HG03575 (cell line): Measurements from ENCODE around the gene HOTAIR.

ENCODE experiments used
- ATAC-seq: cut with Tn5 transposase; IDR thresholded peaks from one replicate; pipeline ENCODE4 v1.9.1; 2021; ENCODE audit not compliant: unreplicated experiment, insufficient number of reproducible peaks, low FRiP score; ENCODE audit errors: extremely low read depth

Gene HOTAIR

DNA sequence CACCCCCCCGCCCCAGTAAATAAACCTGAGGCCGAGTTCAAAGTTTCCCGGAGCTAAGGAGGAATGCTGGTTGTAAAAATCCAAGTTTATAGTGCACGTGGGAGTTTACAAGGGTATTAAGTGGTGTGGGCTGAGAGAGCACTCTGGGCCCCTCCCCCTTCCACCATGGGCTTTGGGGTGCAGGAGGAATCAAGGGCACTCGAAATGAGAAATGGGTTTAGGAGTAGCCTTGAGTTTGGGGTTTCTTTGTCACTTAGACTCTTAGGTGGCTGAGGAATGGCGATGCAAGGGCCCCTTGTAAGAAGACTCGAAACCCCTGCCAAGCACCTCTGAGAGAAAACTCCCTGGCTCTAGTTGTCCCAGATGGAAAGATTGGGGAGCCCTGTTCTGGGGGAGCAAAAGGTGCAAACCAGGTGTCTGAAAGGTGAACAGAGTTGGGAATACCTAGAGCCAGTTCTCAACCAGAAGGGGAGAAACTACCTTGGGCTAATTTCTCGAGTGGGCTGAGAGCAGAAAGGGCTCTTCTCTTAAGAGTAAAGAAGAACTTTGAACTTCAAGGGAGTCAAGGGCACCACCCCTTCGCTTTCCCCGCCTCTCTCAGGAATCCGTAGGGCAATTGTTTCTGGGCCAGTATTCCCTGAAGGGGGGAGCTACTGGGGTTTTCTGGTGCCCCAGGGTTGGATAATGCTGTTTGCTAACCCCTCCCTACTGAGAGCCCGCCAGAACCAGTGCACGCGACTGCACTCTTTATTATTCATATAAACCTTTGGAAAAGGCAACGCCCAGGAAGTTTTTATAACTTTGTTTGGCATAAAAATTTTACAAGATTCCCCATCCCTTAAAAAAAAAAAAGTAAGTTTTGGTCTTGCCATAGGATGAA is 4.0 kb upstream of the HOTAIR start:
- ATAC-seq: no peak

DNA sequence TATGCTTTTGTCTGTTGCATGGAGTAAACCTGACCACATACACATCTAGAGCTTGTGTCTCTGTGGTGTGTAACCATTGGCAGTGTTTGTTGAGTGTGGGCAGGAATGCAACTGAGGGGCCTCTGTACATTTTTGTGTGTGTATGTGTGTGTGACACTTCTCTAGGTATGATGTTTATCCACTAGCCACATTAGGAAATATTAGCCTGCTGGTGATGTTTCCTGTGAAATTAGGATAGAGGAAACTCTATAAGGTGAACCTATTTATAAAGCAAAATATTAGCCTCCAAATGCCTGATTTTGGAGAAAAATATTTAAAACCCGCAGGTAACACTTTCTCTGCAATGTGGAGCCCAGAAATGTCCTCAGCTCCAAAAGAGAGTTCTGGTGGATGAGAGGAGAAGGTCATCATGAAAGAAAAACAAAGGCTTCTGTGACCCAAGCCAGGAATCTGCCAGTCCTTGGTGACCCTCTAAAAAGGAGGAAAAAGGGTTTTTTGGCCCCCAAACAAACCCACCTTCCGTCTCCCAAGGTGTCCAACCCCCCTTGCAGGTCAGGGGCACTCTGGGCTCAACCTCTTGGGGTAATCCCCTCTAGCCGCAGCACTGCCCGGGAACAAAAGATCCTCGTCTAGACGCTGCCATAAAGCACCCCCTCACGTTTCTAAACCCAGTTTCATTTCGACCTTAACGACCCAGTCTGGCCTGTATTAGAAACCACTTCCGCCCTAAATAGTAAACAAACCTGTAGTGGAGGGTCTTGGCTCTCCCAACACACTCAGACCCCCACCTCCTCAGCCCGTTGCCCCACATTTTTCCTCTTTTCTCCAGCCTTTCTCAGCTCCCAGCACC is 3.1 kb upstream of the HOTAIR start:
- no peak for ATAC-seq

DNA sequence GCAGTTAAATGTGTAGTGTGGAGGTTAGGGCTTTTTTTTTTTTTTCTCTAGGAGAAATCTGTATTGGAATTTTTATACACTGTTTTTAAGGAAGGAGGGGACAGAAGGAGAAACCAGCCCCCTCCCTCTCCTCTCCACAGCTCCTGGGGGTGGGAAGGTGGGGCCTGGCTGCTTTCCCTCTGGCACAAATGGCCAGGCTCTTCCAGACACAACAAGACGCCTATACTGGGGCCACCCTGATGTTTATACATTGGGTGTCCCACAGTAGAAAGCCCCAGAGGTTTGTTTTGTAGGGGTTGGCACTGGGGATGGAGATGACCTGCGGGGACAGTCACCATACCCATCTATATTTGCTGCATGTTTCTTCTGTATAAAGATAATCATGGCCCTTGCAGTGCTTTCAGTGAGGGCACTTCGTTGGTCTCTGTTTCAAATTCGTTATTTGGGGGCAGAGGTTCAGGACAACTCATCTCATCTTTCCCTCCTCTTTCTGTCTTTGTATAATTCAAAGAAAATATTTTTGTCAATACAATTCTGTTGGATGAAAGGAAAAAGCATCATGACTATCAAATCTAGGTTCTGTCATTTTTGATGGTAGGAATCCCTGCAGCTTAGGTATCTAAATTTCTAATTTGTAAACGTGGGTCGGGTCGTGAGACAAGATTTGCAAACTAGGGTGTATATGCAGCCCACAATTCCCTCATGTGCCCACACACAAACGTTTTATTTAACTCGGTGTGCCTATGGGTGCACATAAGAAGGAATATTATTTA is 2.3 kb upstream of the HOTAIR start:
- ATAC-seq: no peak

DNA sequence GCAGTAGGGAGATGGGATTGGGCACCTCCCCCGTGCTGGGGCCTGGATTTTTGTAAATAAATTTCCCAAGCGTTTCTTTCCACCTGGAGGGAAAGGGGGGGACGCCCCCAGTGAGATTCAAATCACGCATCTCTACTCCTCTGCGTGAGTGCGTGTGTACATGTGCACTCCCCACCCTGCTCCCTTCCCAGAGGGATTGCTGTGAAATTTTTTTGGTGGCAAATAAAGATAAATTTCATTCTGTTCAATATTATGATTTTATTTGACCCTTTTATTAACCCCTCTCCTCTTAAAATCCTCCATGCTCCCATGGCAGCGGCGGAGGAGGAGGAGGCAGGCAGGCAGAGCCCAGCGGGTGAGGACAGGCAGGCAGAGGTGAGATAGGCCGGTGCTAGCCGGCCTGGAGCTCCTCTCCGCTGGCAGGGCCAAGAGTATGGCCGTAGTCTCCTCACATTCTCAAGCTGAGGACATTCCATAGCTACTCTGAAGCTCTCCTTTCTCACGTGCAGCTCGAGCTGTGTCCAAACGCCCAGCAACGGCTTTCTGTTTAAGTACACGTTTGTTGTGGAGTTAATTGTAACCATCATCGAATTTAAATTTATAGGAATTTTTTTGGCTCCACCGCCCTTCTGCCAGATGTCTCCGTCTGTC is 1.5 kb upstream of the HOTAIR start:
- ATAC-seq: no peak

DNA sequence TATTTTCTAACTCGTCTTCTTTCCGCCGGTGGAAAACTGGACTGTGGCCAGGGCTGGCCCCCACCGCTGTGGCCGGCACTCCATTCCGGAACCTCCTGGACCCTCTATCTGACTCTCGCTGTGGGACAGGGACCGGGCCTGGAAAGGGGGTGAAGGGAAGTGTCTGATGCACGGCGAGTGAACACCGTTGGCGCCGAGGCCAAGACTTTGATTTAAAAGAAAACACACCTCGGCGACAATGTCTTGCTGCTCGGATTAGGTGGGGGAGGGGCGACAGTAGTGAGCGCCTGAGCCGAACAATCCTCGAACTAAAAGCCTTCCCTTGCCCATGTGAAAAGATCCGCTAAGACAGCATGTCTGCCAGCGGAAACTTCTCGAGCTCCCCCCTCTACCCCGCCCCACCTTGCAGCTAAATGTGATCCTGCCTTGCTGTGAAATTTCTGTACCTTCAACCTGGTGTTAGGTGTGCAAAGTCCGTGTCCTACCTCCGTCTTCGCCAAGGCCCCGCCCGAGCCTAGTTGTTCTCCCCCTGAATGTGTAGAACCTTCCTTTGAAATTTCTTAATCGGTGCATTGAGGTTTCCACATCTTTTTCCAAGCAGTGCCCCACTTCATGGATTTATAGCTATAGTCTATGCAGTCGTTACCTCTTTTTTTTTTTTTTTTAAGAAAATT is 862 bp upstream of the HOTAIR start:
- no peak for ATAC-seq

DNA sequence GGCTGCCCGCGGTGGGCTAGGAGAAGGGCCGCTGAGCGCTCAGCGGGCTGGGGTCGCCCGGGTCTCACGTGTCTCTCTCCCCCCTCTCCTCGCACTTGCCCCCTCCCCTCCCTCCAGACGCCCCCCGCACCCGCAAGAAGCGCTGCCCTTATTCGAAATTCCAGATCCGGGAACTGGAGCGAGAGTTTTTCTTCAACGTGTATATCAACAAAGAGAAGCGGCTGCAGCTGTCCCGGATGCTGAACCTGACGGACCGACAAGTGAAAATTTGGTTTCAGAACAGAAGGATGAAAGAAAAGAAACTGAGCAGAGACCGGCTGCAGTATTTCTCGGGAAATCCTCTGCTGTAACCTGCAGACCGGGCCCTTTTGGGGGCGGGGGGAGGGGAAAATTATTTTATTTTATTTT is 314 bp upstream of the HOTAIR start:
- no peak for ATAC-seq

DNA sequence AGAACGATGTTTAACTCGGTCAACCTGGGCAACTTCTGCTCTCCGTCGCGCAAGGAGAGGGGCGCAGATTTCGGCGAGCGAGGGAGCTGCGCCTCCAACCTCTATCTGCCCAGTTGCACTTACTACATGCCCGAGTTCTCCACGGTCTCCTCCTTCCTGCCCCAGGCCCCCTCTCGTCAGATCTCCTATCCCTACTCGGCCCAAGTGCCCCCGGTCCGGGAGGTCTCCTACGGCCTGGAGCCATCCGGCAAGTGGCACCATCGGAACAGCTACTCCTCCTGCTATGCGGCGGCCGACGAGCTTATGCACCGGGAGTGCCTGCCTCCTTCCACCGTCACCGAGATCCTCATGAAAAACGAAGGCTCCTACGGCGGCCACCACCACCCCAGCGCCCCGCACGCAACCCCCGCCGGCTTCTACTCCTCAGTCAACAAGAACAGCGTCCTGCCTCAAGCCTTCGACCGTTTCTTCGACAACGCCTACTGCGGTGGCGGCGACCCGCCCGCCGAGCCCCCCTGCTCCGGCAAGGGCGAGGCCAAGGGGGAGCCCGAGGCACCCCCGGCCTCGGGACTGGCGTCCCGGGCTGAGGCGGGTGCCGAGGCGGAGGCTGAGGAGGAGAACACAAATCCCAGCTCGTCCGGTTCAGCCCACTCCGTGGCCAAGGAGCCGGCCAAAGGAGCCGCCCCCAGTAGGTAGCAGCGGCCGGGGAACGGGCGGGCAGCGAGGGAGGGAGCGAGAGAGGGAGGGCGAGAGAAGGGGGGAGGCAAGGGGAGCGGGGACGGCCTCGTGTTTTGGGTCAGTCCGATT is 1.3 kb downstream of the HOTAIR start:
- no peak for ATAC-seq

DNA sequence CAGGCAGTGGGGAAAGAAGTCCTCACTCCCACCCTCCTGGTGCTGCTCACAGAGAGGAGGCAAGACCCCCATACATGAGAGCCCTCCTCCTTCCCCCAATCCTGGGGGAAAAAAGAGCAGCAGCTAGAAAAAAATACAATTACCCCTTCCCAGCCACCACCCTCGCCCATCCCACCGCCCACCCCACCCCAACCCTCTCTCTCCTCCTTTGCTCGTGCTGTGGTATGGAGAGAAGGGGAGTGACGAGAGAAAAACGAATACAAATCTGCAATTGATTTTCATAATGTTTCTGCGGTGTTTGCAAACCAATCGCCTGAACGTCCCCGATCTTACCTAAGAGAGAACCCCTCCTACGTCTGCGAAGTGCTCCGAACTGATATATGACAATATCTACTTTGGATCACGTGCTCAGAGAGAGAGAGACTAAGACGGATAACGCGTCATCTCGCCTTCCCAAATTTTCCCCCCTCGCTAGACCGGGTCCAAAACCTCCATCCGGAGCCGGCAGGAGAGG is 2.0 kb downstream of the HOTAIR start, which contains the start of gene HOXC11:
TSS of gene HOXC11 (plus strand) at position 405 of the 514 bp plus-strand sequence. CDS start 116 bp downstream, outside the sequence.
- no peak for ATAC-seq

DNA sequence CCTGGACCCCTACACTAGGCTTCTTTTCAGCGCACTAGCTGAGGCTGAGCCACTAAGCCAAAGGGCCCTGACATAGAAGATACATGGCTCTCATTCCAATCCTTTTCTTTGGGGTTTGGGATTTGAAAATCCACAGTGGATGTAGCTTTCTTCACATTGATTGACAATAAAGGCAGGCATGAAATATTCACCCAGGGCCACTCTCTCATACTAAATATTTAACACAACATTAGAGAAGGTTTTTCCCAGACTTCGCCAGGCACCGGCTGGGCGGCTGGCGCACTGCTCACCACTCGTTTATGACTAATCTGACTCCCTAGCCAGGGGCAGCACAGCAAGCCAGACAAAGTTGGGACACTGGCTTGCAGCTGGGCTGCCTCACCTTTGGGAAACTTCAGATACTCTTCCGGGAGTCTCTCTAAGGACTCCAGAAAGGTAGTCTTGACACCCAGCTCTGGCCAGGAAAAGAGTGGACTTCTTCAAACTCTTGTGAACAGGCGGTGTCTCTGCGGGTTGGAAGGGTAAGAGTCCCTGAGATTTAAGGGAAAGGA is 2.5 kb downstream of the HOTAIR start:
- ATAC-seq: no peak

DNA sequence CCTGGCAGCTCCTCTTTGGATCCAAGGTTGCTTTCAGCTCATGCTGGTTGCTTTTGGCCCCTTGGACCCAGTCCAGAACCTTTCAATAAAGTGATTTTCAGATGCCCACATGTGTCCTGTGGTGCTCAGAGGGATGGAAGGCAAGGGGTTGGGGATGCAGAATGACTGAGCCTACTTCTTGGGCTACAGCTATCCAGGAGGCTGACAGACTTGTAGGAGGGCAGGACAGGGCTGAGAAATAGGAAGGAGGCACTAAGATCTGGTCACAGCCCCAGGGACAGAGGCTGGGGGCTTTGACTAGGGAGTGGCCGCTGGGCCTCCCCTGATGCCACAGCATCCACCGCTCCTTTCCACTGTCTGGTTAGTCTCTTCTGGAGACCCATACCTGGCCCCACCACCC is 3.1 kb downstream of the HOTAIR start:
- ATAC-seq: no peak

DNA sequence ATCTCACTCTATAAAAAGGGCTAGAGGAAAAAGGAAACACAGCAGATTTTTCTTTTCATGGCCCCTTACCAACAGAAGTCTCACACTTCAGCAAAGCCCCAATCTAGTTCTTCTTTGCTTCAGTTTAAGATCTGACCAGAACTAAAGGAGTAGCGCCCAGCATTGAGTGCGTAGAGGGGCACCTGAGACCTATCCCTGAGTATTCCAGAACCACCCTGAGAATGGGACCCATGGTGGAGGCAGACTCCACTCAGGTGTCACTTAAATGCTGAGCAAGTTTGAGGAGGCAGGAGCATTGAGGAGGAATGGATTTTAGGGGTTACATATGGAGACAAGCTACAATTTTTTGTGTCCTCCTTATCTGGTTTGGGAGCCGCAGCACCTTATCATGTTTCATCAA is 3.6 kb downstream of the HOTAIR start:
- ATAC-seq: no peak

DNA sequence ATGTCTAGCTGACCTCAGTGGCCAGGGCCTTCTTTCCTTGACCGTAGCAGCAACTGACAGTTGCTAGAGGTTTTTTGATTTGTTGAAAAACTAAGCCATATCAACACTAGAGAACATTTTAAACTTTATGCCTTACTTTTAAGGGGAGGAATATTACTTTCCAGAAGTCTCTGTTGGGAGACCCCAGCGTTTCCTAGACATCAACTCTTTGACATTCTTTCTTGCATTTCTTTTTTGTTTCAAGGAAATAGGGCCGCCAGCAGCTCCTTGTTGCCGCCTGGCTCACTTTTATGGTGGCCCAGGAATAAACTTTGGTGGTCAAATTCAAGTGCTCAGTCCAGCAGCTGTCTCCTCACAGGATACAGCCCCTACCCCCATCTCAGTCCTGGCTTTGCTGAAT is 4.3 kb downstream of the HOTAIR start:
- no peak for ATAC-seq

DNA sequence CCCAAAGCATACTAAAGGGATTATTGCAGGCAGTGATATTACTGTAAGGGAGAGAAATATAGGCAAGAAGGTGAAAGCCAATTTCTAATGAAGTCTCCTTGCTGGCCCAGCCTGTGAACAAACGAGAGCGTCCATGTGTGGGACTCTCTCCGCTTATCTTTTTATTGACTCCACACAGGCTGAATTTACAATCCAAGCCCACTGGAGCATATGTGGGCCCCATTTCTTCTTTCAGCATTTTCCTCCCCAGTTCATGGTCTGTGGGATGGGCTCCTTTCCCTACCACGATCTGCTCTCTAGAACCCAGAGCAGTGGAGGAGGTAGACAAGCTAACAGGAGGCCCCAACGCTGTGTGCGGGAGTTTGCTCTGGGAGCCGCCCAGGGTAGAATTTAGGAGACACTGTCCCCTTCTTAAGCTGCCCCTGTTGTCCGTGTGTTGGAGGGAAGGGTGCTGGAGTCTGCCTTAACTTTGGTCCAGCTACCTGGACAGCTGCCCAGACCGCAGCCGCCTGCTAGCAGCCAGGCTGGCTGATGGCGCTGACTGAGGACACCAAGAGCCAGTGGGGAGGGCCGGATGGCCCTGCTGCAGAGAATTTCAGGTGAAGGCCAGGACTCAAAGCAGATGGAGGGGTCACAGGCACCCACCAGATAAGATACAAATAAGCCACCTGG is 5.0 kb downstream of the HOTAIR start:
- no peak for ATAC-seq

DNA sequence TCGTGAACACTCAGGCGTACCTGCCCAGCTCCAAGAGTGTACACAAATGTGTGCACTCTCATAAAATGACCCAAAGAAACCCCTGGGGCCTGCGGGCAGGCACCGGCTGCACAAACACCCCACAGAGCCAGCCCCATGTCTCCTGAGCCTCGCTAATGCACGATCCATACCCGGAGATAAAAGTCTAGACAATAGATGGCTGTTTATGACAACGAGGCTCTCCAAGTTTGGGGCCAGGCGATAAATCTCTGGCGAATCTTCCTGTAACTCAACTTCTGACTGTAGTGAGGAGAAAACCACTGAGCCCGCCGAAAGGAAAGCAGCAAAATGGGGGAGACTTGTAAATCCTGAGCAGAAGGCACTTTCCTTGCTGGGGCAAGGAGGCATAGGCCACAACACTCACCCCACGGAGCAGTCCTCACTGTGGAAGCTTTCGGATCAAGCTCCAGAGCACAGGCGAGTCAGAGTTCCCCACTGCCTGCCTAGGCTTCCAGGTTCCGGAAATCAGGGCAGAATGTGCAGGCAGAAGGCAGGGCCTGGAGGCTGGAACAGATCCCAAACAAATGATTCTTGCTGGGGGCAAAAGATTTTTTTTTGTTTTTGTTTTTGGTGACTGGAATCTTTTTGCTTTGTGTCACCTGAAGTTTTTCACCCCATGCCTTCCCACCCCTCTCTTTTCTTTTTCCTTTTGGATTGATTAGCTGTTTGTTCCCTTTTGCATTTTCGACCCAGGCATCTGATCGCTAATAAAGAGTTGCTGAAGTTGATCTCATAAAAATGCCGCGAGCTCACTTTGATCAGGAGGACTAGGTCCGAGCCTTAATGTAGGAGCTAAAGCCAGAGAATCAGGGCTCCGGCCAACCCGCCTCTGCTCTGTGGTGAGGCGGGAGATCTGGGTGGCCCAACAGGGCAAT is 6.3 kb downstream of the HOTAIR start:
- no peak for ATAC-seq

DNA sequence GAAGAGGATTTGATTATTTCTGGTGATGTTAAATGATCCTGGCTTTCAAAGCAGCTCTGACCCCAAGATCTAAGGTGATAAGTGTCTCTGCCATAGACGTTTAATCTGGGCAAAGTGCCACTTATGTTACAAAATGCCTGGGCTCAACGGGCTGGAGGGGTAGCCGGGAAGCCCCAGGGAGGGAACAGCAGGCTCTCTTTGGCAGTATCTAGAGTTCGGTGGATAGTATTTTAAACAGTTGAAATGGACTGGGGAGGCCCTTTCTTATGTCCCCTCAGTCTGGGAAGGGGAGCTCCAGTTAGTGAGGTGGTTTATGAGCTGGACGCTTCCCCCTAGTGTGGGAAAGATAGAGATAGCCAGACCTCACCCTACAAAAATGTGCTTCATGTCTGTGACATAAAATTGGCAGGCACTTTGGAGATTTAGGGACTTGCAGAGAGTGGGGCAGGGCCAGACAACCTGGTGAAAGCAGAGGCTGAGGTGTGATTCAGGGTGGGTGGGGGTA is 7.3 kb downstream of the HOTAIR start:
- ATAC-seq: no peak
